WTC11 (cell line): Measurements from ENCODE around the gene IFT25.

Experiments used
- GABPB1 ChIP-seq: sonication (generic); formaldehyde crosslinking; IDR thresholded peaks from 2 replicates; pipeline ENCODE4 v1.8.1; 2023; ENCODE audit warnings: mild to moderate bottlenecking, missing genetic modification reagents
- MXD4 ChIP-seq: fragments of 250-450 bp; sonication (Bioruptor Pico); IDR thresholded peaks from 2 replicates; pipeline ENCODE4 v1.8.0; 2021; ENCODE audit warnings: mild to moderate bottlenecking, moderate library complexity, borderline replicate concordance
- MYBL2 ChIP-seq: sonication (generic); formaldehyde crosslinking; IDR thresholded peaks from 2 replicates; pipeline ENCODE4 v1.8.1; 2023; ENCODE audit warnings: mild to moderate bottlenecking, moderate library complexity, missing genetic modification reagents
- TF ChIP-seq, protein P1 (sequence below): fragments of 200-600 bp; IDR thresholded peaks from 2 replicates; pipeline ENCODE4 v1.8.0; 2022; ENCODE audit warnings: antibody characterized with exemption
- TF ChIP-seq, protein P2 (sequence below): sonication (generic); formaldehyde crosslinking; IDR thresholded peaks from 2 replicates; pipeline ENCODE4 v1.8.1; 2022; ENCODE audit warnings: mild to moderate bottlenecking, missing genetic modification reagents, moderate library complexity, borderline replicate concordance

DNA sequence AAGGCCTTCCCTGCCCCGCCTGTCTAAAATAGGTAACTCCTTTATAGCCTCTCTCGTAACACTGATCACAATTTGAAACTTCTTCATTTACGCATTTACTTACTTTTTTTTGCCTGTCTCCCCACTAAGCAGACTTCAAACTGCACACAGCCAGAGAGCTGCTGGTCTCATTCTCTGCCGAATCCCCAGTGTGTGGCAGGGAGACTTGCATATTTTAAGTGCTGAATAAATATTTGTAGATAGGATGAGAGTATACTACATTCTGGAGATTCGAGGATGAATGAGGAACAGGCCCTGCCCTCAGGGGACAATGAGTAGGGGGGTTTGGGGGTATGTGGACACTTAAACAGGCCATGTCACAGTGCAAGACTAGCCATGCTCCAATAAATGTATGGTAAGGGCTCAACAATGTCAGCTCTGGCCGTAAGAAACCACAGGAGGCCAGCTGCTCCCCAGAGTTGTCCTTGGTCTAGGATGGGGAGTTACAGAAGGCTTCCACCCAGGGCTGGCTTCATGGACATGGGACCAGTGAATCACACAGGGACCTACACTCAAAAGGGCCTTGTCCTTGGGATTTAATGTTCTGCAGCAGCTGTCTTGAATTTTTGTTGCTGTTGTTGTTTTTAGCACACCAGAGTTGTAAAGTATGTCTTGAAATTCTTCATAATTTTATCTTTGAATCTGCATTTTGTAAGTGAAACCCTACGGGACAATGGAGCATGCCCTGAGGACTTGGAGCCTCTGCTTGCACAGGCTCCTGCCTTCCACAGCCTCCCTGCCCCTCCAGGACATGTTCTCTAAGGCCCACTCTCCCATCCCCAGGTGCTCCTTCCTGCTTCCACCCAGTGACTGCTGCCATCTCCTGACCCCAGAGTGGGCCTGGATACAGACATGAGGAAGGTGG is 43.0 kb downstream of the IFT25 start:
- TF ChIP-seq, protein P1, sequence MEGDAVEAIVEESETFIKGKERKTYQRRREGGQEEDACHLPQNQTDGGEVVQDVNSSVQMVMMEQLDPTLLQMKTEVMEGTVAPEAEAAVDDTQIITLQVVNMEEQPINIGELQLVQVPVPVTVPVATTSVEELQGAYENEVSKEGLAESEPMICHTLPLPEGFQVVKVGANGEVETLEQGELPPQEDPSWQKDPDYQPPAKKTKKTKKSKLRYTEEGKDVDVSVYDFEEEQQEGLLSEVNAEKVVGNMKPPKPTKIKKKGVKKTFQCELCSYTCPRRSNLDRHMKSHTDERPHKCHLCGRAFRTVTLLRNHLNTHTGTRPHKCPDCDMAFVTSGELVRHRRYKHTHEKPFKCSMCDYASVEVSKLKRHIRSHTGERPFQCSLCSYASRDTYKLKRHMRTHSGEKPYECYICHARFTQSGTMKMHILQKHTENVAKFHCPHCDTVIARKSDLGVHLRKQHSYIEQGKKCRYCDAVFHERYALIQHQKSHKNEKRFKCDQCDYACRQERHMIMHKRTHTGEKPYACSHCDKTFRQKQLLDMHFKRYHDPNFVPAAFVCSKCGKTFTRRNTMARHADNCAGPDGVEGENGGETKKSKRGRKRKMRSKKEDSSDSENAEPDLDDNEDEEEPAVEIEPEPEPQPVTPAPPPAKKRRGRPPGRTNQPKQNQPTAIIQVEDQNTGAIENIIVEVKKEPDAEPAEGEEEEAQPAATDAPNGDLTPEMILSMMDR = no peak
- TF ChIP-seq MXD4 (CRISPR knock-in tag) (no peak), MYBL2 (CRISPR knock-in tag) (no peak), GABPB1 (CRISPR knock-in tag) (no peak)
- TF ChIP-seq, protein P2, sequence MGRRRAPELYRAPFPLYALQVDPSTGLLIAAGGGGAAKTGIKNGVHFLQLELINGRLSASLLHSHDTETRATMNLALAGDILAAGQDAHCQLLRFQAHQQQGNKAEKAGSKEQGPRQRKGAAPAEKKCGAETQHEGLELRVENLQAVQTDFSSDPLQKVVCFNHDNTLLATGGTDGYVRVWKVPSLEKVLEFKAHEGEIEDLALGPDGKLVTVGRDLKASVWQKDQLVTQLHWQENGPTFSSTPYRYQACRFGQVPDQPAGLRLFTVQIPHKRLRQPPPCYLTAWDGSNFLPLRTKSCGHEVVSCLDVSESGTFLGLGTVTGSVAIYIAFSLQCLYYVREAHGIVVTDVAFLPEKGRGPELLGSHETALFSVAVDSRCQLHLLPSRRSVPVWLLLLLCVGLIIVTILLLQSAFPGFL (CRISPR knock-in tag) = no peak
